Measurements from ENCODE around the gene ZNF205. TPM values are rescaled to one million over a fixed set of nuclear protein-coding genes. Genes with fewer than 3 reads are reported as not detected.

ZNF205 gene
- total and polyA plus RNA-seq, 9 of the 15 experiments (the other 6 are each of a cell fraction or from before 2014, with no cell fraction given): 2.4 to 11.8 (median 5.1) TPM; not detected in 2

DNA sequence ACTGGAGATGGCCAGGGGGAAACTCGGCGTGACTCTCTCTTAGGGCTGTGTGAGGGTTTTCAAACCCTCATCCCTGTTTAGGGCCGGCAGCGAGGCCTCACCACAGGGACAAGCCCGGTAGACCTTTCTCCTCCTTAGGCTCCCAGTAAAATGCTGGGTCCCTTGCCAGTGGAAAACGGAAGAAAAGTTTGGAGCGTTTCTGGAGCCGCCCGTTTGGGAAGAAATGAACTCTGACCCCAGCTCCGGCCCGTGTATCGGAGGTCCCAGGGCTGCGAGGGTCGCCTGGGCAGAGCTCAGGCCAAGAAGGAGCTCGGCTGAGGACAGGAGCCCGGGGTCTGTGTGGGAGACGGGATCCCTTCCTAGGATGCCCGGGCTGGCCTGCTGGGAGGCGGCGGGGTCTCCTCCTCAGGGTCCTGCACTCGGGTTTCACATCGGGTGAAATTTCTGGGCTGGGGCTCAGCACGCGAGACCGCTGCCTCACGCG, 45.7 kb downstream of the ZNF205 start:
- Histone ChIP-seq H3K4me3 (peak overlapping the region; percentile 69), H3K4me1 (replicated peaks in 1 of 2; ENCODE audit: control insufficient read depth in 2 of 2, insufficient read depth in 2 of 2, low read length in 2 of 2) (peaks cover 6 to 48% of the 10 kb centered on the region in 2 experiments; a peak in 4 of 5 replicates), H3K9me1 (ENCODE audit: control insufficient read depth, insufficient read depth, low read length) (no peaks in the 10 kb centered on the region), H3K27ac (ENCODE audit: extremely low read depth, low read depth, low read length) (peak overlapping the region; percentile 65), H2AFZ (ENCODE audit: low read depth, low read length) (peak overlapping the region; percentile 89), H4K20me1 (replicated peaks; ENCODE audit: control insufficient read depth, insufficient read depth, low read length) (no peaks in the 10 kb centered on the region), H3K9me3 (replicated peaks; ENCODE audit: control insufficient read depth, insufficient read depth, low read depth, low read length) (no peaks in the 10 kb centered on the region), H3K27me3 (ENCODE audit: control insufficient read depth in 2 of 2, insufficient read depth in 2 of 2, low read length in 2 of 2) (no peaks in the 10 kb centered on the region), H3K4me2 (ENCODE audit: insufficient read depth, low read length) (peak overlapping the region; percentile 91), H3K79me2 (ENCODE audit: control insufficient read depth, insufficient read depth, low read length) (no peaks in the 10 kb centered on the region), H3K36me3 (ENCODE audit: control insufficient read depth, insufficient read depth, low read length) (no peaks in the 10 kb centered on the region), H3K9ac (ENCODE audit: insufficient read depth in 1 of 2, low read depth in 2 of 2, low read length in 2 of 2) (peak overlapping the region; percentile 68 to 92)
- CTCF ChIA-PET (ENCODE audit: low intra/inter-chr PET ratio): no interaction called here
- FAIRE-seq (no peak), DNase-seq (ENCODE audit: extremely low read depth in 1 of 4, low spot score in 3 of 4) (no peak), ATAC-seq (peak; percentile 41)
- POLR2A ChIA-PET: interaction anchor here (0.6 to 1.5 kb wide), 13 partner anchors 8 to 131 kb away, joined by 3 to 8 read pairs (median 4); partner anchors contain the start of gene ZNF213
- intact Hi-C loops (cut with micrococcal nuclease) (loop anchor here (10.0 kb wide), 1 partner anchor 107 kb away; no protein-coding TSS in a partner anchor), in situ Hi-C loops (cut with MboI) (no loop called here)
- 3% methylated on average over 17 of the region's 27 CpGs for WGBS (ENCODE audit: insufficient coverage, low coverage, missing lambda C conversion rate)
- no TSS peak for BruUV-seq (replicated peaks)
- 0 out of 2 replicates have a peak, but pooled peaks have one; percentile 13 for TF ChIP-seq RBFOX2 (IDR thresholded peaks at IDR 0.05; ENCODE audit: low read depth, low read length)
- TF ChIP-seq RBBP5 (IDR thresholded peaks at IDR 0.05; ENCODE audit: borderline replicate concordance, insufficient read depth, low read length, poor library complexity, severe bottlenecking): peak; percentile 44
- no peak; the same call in 1 of the 2 replicates for TF ChIP-seq NR2C2 (CRISPR knock-in tag; IDR thresholded peaks at IDR 0.05)
- TF ChIP-seq NR2C2 (tag; IDR thresholded peaks at IDR 0.05): peak; percentile 84
- TF ChIP-seq MCM2 (IDR thresholded peaks at IDR 0.05; ENCODE audit: low read depth): no peak
- TF ChIP-seq, protein P1, sequence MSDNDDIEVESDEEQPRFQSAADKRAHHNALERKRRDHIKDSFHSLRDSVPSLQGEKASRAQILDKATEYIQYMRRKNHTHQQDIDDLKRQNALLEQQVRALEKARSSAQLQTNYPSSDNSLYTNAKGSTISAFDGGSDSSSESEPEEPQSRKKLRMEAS (CRISPR knock-in tag; IDR thresholded peaks at IDR 0.05): no peak
- TF ChIP-seq, protein P2, sequence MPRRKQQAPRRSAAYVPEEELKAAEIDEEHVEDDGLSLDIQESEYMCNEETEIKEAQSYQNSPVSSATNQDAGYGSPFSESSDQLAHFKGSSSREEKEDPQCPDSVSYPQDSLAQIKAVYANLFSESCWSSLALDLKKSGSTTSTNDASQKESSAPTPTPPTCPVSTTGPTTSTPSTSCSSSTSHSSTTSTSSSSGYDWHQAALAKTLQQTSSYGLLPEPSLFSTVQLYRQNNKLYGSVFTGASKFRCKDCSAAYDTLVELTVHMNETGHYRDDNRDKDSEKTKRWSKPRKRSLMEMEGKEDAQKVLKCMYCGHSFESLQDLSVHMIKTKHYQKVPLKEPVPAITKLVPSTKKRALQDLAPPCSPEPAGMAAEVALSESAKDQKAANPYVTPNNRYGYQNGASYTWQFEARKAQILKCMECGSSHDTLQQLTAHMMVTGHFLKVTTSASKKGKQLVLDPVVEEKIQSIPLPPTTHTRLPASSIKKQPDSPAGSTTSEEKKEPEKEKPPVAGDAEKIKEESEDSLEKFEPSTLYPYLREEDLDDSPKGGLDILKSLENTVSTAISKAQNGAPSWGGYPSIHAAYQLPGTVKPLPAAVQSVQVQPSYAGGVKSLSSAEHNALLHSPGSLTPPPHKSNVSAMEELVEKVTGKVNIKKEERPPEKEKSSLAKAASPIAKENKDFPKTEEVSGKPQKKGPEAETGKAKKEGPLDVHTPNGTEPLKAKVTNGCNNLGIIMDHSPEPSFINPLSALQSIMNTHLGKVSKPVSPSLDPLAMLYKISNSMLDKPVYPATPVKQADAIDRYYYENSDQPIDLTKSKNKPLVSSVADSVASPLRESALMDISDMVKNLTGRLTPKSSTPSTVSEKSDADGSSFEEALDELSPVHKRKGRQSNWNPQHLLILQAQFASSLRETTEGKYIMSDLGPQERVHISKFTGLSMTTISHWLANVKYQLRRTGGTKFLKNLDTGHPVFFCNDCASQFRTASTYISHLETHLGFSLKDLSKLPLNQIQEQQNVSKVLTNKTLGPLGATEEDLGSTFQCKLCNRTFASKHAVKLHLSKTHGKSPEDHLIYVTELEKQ (CRISPR knock-in tag; IDR thresholded peaks at IDR 0.05): no peak
- TF ChIP-seq HNRNPL (IDR thresholded peaks at IDR 0.05; ENCODE audit: low read depth, low read length): no peak
- no peak for TF ChIP-seq MYBL2 (IDR thresholded peaks at IDR 0.05; ENCODE audit: low read depth)
- TF ChIP-seq MYBL2 (CRISPR knock-in tag; IDR thresholded peaks at IDR 0.05; ENCODE audit: borderline replicate concordance): no peak
- TF ChIP-seq MEIS2 (IDR thresholded peaks at IDR 0.05; ENCODE audit: partially characterized antibody): no peak
